ENCODE results near the gene SIK3. TPM values are rescaled to one million over a fixed set of nuclear protein-coding genes. Genes with fewer than 3 reads are reported as not detected.

SIK3 gene
- total RNA-seq, 4 donors from 2014 or later, result 31.7 to 56.1 (median 45.3) TPM

DNA sequence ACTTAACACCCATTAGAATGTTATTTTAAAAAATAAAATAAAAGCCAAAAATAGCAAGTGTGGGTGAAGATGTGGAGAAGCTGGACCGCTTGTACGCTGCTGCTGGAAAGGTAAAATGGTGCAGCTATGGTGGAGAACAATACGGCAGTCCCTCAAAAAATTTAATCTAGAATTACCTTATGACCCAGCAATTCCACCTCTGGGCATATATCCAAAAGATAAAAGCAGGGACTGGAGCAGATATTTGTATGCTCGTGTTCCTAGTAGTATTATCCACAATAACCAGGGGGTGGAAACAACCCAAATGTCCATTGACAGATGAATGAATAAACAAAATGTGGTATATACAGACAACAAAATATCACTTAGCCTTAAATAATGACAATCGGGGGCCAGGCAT is 300.4 kb downstream of the SIK3 start:
- Histone ChIP-seq H3K27me3 (peaks cover 4% of the 10 kb centered on the region), H3K36me3 (no peaks in the 10 kb centered on the region), H3K4me1 (no peaks in the 10 kb centered on the region), H3K27ac (no peak overlapping the region), H3K4me3 (no peak overlapping the region), H3K9me3 (no peaks in the 10 kb centered on the region)
- no peak for ATAC-seq
- TF ChIP-seq POLR2A (IDR thresholded peaks at IDR 0.05) (no peak), EP300 (IDR thresholded peaks at IDR 0.05) (no peak), POLR2AphosphoS5 (IDR thresholded peaks at IDR 0.05) (no peak)
- TF ChIP-seq, protein P1, sequence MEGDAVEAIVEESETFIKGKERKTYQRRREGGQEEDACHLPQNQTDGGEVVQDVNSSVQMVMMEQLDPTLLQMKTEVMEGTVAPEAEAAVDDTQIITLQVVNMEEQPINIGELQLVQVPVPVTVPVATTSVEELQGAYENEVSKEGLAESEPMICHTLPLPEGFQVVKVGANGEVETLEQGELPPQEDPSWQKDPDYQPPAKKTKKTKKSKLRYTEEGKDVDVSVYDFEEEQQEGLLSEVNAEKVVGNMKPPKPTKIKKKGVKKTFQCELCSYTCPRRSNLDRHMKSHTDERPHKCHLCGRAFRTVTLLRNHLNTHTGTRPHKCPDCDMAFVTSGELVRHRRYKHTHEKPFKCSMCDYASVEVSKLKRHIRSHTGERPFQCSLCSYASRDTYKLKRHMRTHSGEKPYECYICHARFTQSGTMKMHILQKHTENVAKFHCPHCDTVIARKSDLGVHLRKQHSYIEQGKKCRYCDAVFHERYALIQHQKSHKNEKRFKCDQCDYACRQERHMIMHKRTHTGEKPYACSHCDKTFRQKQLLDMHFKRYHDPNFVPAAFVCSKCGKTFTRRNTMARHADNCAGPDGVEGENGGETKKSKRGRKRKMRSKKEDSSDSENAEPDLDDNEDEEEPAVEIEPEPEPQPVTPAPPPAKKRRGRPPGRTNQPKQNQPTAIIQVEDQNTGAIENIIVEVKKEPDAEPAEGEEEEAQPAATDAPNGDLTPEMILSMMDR (IDR thresholded peaks at IDR 0.05), result no peak
- WGBS, 2 donors (ENCODE audit: low coverage in 1 of 2), result 83 to 91% methylated on average over 4 to 5 of the region's 5 CpGs

DNA sequence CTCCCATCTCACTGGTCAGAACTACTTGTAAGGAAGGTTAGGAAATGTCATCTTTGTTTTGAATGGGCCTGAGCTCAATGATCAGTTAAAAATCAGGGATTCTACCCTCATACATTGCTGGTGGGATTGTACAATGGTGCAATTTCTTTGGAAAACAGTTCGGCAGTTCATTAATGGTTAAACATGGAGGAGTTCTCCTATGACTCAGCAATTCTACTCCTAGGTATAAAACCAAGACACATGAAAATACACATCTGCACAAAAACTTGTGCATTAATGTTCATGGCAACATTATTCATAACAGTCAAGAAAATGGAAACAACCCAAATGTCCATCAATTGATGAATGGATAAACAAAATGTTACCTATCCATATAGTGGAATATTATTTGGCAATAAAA is 301.7 kb downstream of the SIK3 start:
- Histone ChIP-seq H3K27me3 (peaks cover 4% of the 10 kb centered on the region), H3K27ac (no peak overlapping the region), H3K36me3 (no peaks in the 10 kb centered on the region), H3K4me3 (no peak overlapping the region), H3K9me3 (no peaks in the 10 kb centered on the region), H3K4me1 (peaks cover 0 to 3% (median under 1%) of the 10 kb centered on the region in 3 donors)
- no peak for ATAC-seq
- WGBS, 2 donors (ENCODE audit: low coverage in 1 of 2), result 80% methylated on average over 1 of the region's 1 CpG; no CpG with 5 or more reads in 1 of the 2 donors
- no peak for TF ChIP-seq EP300 (IDR thresholded peaks at IDR 0.05)
- TF ChIP-seq, protein P1 (IDR thresholded peaks at IDR 0.05), result no peak
- TF ChIP-seq POLR2AphosphoS5 (IDR thresholded peaks at IDR 0.05), result no peak
- TF ChIP-seq POLR2A (IDR thresholded peaks at IDR 0.05), result no peak

DNA sequence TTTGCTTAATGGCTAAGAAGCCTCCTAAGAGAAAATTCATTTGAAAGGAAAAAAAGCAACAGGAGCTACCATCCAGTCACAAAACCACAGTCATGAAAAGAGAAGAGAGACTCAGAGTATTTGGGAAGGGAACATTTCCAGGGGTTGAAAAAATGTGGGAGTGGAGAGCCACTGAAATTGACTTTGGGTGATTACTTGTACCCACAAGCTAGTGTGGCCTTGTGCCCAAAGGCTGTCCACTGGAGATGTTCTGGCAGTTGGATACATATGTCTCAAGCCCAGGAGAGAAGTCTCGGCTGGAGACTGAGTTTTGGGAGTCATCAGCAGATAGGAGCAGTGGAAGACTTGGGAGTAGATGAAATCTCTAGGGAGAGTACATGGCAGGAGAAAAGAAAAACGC is 303.4 kb downstream of the SIK3 start:
- H3K27ac ChIP-seq, result no peak overlapping the region
- H3K9me3 ChIP-seq, result no peaks in the 10 kb centered on the region
- ATAC-seq, result no peak
- WGBS, 2 donors (ENCODE audit: low coverage in 1 of 2), result 81% methylated on average over 2 of the region's 2 CpGs; no CpG with 5 or more reads in 1 of the 2 donors
- TF ChIP-seq EP300 (IDR thresholded peaks at IDR 0.05) (no peak), POLR2A (IDR thresholded peaks at IDR 0.05) (no peak), POLR2AphosphoS5 (IDR thresholded peaks at IDR 0.05) (no peak)
- TF ChIP-seq, protein P1 (IDR thresholded peaks at IDR 0.05), result no peak
- no peak overlapping the region for H3K4me3 ChIP-seq
- H3K27me3 ChIP-seq, result no peaks in the 10 kb centered on the region
- peaks cover 0 to 12% (median 6%) of the 10 kb centered on the region in 3 donors for H3K4me1 ChIP-seq
- H3K36me3 ChIP-seq, result no peaks in the 10 kb centered on the region

DNA sequence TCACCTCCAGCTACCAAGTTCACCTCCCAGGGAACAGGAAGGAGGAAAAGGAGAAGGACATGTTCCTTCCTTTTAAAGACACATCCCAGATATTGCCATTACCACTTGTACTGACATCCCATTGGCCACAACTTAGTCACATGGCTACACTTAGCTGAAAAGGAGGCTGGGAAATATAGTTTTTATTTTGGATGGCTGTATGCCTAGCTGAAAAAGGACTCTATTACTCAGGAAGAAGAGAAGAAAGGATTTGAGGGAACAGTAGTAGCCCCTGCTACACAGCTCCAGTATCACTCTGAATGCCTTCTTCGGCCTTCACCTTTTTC is 304.5 kb downstream of the SIK3 start:
- WGBS, 2 donors (ENCODE audit: low coverage in 1 of 2), result 92 to 100% methylated on average over 1 of the region's 1 CpG
- no peak for TF ChIP-seq POLR2AphosphoS5 (IDR thresholded peaks at IDR 0.05)
- TF ChIP-seq, protein P1 (IDR thresholded peaks at IDR 0.05), result no peak
- TF ChIP-seq EP300 (IDR thresholded peaks at IDR 0.05), result no peak
- TF ChIP-seq POLR2A (IDR thresholded peaks at IDR 0.05), result no peak
- no peaks in the 10 kb centered on the region for H3K27me3 ChIP-seq
- no peak for ATAC-seq
- no peaks in the 10 kb centered on the region for H3K36me3 ChIP-seq
- no peak overlapping the region for H3K27ac ChIP-seq
- H3K4me1 ChIP-seq, result peaks cover 0 to 12% (median 6%) of the 10 kb centered on the region in 3 donors
- no peak overlapping the region for H3K4me3 ChIP-seq
- no peaks in the 10 kb centered on the region for H3K9me3 ChIP-seq

Small RNAs within 50 kb of the gene (small RNA-seq; reads per million reads assigned to genes)
- gene AP000936.3 (0 reads per million in 4 donors), gene RNY4P6 (5.7 to 39.3 (median 10.8) reads per million in 4 donors)

Other genes with a start within 250 kb of the SIK3 start
- 10 to 100 TPM; 50.3 to 82.3 (median 63.2) TPM for gene PAFAH1B2, start 45.9 kb upstream of the SIK3 start, total RNA-seq
- 10 to 100 TPM; 15.3 to 50.1 (median 33.6) TPM for gene SIDT2, start 80.3 kb upstream of the SIK3 start, total RNA-seq
- over 10,000 TPM; 10,394 to 14,194 (median 13,050) TPM for gene TAGLN, start 100.9 kb upstream of the SIK3 start, total RNA-seq
- gene PCSK7, start 133.6 kb upstream of the SIK3 start, total RNA-seq, result 10 to 100 TPM; 28.9 to 40.5 (median 35.3) TPM
- gene RNF214, start 134.2 kb upstream of the SIK3 start, total RNA-seq, result 10 to 100 TPM; 14.8 to 21.2 (median 17.4) TPM
- 10 to 100 TPM in 2 of 4 donors, 1 to 10 TPM in 2; 4.8 to 13.1 (median 10.1) TPM for gene BACE1-AS, start 192.9 kb upstream of the SIK3 start, total RNA-seq
- 10 to 100 TPM; 19.2 to 45.4 (median 22.2) TPM for gene BACE1, start 217.8 kb upstream of the SIK3 start, total RNA-seq
- gene CEP164, start 229.4 kb upstream of the SIK3 start, total RNA-seq, result 10 to 100 TPM; 22.3 to 26.3 (median 25.0) TPM

Data from gastroesophageal sphincter (tissue), 4 donors.